Mesothelial cell of epicardium (in vitro differentiated cells): ENCODE measurements around the gene EIF4E3. TPM values are rescaled to one million over a fixed set of nuclear protein-coding genes. Genes with fewer than 3 reads are reported as not detected.

Source experiments
- DNase-seq, 2 experiments: peaks; one replicate each; pipeline ENCODE4 v3.0.0; 2021; ENCODE audit warnings: low spot score in 2 of 2; ENCODE audit not compliant: unreplicated experiment in 2 of 2
- H3K27ac Mint-ChIP-seq: 2 replicates; pipeline ENCODE4 v1.8.0; 2021; ENCODE audit warnings: mixed read lengths
- H3K27me3 Mint-ChIP-seq: 2 replicates; pipeline ENCODE4 v1.8.0; 2021; ENCODE audit warnings: low read depth, mixed read lengths
- H3K36me3 Mint-ChIP-seq: 2 replicates; pipeline ENCODE4 v1.8.0; 2021; ENCODE audit warnings: mixed read lengths
- H3K4me1 Mint-ChIP-seq: 2 replicates; pipeline ENCODE4 v1.8.0; 2021; ENCODE audit warnings: mixed read lengths
- H3K4me3 Mint-ChIP-seq: 2 replicates; pipeline ENCODE4 v1.8.0; 2021; ENCODE audit warnings: mild to moderate bottlenecking, moderate library complexity, mixed read lengths
- H3K9me3 Mint-ChIP-seq: 2 replicates; pipeline ENCODE4 v1.8.0; 2021; ENCODE audit warnings: mixed read lengths
- total RNA-seq: library from RNA; stranded (reverse); gene quantifications from 3 replicates; pipeline ENCODE4 v1.2.1, GENCODE V29; 2021
- TF ChIP-seq, protein P1 (sequence below): fragments of 200-600 bp; sonication (generic); IDR thresholded peaks from one replicate; pipeline ENCODE4 v1.5.0; 2021; ENCODE audit warnings: antibody characterized with exemption; ENCODE audit not compliant: unreplicated experiment

The EIF4E3 gene
- total RNA-seq, 1 donor from 2014 or later = 9.9 TPM

GRCh38 chr3:71759401-71759800 is 34.2 kb upstream of the EIF4E3 start:
- Mint-ChIP-seq H3K4me1 (peaks cover 9% of the 10 kb centered on the region), H3K36me3 (peaks cover 6% of the 10 kb centered on the region), H3K9me3 (no peaks in the 10 kb centered on the region), H3K27ac (no peak overlapping the region), H3K4me3 (no peak overlapping the region), H3K27me3 (peaks cover 65% of the 10 kb centered on the region)
- TF ChIP-seq, protein P1, sequence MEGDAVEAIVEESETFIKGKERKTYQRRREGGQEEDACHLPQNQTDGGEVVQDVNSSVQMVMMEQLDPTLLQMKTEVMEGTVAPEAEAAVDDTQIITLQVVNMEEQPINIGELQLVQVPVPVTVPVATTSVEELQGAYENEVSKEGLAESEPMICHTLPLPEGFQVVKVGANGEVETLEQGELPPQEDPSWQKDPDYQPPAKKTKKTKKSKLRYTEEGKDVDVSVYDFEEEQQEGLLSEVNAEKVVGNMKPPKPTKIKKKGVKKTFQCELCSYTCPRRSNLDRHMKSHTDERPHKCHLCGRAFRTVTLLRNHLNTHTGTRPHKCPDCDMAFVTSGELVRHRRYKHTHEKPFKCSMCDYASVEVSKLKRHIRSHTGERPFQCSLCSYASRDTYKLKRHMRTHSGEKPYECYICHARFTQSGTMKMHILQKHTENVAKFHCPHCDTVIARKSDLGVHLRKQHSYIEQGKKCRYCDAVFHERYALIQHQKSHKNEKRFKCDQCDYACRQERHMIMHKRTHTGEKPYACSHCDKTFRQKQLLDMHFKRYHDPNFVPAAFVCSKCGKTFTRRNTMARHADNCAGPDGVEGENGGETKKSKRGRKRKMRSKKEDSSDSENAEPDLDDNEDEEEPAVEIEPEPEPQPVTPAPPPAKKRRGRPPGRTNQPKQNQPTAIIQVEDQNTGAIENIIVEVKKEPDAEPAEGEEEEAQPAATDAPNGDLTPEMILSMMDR = no peak
- DNase-seq = no peak

DNA sequence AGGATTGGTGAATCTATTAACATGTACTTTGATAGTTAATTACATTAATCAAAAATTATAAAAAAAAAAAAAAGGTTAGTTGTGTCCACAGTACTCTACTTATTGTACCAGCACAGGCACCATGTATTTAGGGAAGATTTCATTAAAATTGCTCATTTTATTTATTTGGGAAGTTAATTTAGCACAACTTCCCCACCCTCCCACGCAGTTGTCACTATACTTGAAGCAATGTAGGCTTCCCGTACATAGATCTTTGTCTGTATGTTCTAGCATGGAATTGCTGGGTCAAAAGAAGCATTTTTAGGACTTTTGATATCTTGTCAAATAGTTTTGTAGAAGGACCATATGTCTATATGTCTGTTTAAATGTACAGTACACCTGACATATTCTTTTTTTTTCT is 32.9 kb upstream of the EIF4E3 start:
- peaks cover 9% of the 10 kb centered on the region for H3K4me1 Mint-ChIP-seq
- TF ChIP-seq, protein P1 = no peak
- DNase-seq = no peak
- no peak overlapping the region for H3K27ac Mint-ChIP-seq
- H3K4me3 Mint-ChIP-seq = no peak overlapping the region
- peaks cover 59% of the 10 kb centered on the region for H3K27me3 Mint-ChIP-seq
- peaks cover 6% of the 10 kb centered on the region for H3K36me3 Mint-ChIP-seq
- H3K9me3 Mint-ChIP-seq = no peaks in the 10 kb centered on the region

- peaks cover 71% of the 10 kb centered on the region for H3K27me3 Mint-ChIP-seq
These were observed 29.5 kb upstream of the EIF4E3 start for GRCh38 chr3:71754610-71755253.

DNA sequence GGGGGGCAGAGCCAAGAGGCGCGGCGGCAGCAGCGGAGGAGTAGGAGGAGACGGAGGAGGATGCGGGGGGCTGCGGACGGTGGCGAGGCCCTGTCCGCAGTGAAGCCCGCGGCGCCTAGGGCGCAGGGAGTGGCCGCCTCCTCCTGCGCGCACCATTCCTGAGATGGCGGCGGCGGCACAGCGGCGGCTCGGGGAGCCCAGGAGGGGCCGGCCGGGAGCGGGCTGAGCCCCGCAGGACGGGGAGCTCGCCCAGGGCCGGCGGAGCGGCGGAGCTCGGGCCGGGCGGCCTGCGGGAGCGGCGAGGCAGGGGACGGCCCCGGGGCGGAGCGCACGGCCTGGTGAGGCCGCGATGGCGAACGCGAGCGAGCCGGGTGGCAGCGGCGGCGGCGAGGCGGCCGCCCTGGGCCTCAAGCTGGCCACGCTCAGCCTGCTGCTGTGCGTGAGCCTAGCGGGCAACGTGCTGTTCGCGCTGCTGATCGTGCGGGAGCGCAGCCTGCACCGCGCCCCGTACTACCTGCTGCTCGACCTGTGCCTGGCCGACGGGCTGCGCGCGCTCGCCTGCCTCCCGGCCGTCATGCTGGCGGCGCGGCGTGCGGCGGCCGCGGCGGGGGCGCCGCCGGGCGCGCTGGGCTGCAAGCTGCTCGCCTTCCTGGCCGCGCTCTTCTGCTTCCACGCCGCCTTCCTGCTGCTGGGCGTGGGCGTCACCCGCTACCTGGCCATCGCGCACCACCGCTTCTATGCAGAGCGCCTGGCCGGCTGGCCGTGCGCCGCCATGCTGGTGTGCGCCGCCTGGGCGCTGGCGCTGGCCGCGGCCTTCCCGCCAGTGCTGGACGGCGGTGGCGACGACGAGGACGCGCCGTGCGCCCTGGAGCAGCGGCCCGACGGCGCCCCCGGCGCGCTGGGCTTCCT is 28.8 kb upstream of the EIF4E3 start, which contains the start of gene GPR27:
Gene GPR27, plus strand, starts transcription at position 155 of the 909 bp plus-strand sequence. Its CDS starts 195 bp downstream, at position 350.
- Mint-ChIP-seq H3K27ac (no peak within 1 kb of the TSS), H3K4me1 (peaks cover 15% of the 10 kb centered on the region), H3K4me3 (peak within 1 kb of the TSS; percentile 71), H3K36me3 (peaks cover 8% of the 10 kb centered on the region), H3K27me3 (peaks cover 64% of the 10 kb centered on the region), H3K9me3 (no peaks in the 10 kb centered on the region)
- peak; percentile 40 to 68 for DNase-seq
- TF ChIP-seq, protein P1 = no peak

More at GRCh38 chr3:71754610-71755253, 29.5 kb upstream of the EIF4E3 start:
- H3K9me3 Mint-ChIP-seq = no peaks in the 10 kb centered on the region
- no peak overlapping the region for H3K27ac Mint-ChIP-seq
- H3K4me3 Mint-ChIP-seq = peak overlapping the region; percentile 69
- H3K4me1 Mint-ChIP-seq = peaks cover 15% of the 10 kb centered on the region
- H3K36me3 Mint-ChIP-seq = peaks cover 8% of the 10 kb centered on the region
- TF ChIP-seq, protein P1 = no peak
- DNase-seq = no peak

DNA sequence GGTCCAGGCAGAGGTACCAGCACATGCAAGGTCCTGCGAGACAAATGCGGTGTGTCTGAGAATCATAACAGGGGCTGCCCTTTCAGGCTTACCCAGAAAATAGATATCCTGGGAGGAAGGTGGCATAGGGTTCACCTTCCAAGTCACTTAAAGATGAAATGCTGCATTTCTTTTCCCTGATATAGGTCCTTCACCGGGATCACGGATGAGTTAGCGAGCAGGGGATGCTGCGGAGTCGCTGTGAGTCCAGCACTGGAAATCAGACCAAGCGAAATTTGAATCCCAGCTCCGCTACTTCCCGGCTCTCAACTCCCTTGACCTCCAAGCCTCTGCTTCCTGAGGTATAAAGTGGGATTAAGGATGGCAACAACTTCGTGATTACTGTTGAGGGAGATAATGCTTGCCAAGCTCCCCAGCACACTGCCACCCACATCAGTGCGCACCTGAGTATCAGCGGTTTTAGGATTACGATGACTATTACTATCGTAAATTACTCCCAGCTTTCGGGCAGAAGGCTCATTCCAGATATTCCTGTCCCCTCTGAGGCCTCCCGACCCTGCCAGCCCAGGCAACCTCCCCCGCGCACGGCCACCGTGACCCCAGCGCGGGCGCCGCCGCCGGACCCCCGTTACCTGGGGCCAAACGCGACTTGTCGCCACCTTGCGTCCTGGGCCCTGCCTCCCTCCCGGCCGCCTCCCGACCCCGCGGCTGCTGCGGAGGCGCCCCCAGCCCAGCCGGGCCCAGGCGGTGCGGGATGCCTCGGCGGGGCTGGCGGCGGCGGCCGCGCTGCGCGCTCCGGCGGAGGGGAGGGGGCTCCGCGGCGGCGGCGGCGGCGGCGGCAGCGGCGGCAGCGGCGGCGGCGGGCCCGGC is 27.9 kb upstream of the EIF4E3 start:
- Mint-ChIP-seq H3K27ac (no peak overlapping the region), H3K9me3 (no peaks in the 10 kb centered on the region), H3K4me3 (peak overlapping the region; percentile 71), H3K4me1 (peaks cover 15% of the 10 kb centered on the region), H3K36me3 (peaks cover 8% of the 10 kb centered on the region), H3K27me3 (peaks cover 64% of the 10 kb centered on the region)
- DNase-seq = no peak
- TF ChIP-seq, protein P1 = no peak
